MM.1S (cell line): ENCODE results near the gene CRY2.

Experiments
- CTCF ChIP-seq: fragments of 300-600 bp; sonication (generic); IDR thresholded peaks from 2 replicates; pipeline ENCODE4 v1.5.1; 2016; ENCODE audit warnings: antibody characterized with exemption, low read length, mixed read lengths
- EZH2 ChIP-seq: fragments of 300-600 bp; sonication (generic); optimal IDR thresholded peaks from 2 replicates; pipeline ENCODE3; 2017; ENCODE audit warnings: low read depth, mild to moderate bottlenecking, antibody characterized with exemption, low read length, mixed read lengths
- EZH2phosphoT487 ChIP-seq: fragments of 300-600 bp; sonication (generic); IDR thresholded peaks from 2 replicates; pipeline ENCODE4 v1.6.1; 2018; ENCODE audit warnings: antibody characterized with exemption, low read length

DNA sequence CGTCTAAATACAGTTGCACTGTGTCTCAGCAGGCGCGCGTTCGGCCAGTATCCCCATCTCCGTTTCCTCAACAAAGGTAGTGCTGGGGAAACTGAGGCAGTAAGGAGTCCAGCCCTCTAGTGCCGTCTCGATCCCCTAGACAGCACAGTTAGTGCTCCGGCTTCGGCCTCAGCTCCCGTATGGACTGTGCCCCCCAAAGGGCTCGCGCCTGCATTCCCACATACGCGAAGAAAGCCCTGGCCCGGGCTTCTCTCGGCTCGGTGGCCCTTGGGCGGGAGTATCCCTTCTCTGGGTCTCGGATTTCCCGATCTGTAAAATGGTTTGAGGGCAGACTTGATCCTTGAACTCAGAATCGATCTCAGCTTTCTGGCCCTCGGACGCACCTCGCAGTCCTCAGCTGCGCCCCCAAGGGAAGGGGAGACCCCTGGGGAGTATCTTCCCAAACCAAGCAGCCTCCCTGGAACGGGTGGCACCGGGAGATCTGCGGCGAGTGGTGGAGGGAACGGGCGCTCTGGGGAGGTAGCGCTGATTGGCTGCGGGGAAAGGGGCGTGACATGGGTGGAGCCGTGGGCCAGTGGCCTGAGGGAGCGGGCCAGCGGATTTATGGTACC lies 71.2 kb downstream of the CRY2 start:
- TF ChIP-seq EZH2 (no peak), CTCF (no peak), EZH2phosphoT487 (no peak)
